PC-3 (cell line): Measurements from ENCODE around the gene FHIP1A. TPM values are rescaled to one million over a fixed set of nuclear protein-coding genes. Genes with fewer than 3 reads are reported as not detected.

Source experiments
- ATAC-seq: fragments of 200-7000 bp; cut with Tn5 transposase; 2 replicates; pipeline ENCODE4 v1.9.1; 2020; ENCODE audit warnings: mild to moderate bottlenecking, moderate library complexity
- BruUV-seq: library from RNA; stranded (reverse); fragments of 400-500 nt; replicated peaks from 2 replicates; lab custom pipeline; 2021; lab: Mats Ljungman, UMichigan
- CTCF ChIA-PET: fragments of 300-600 bp; sonication (Branson Sonifier 250); formaldehyde crosslinking; loops from one replicate; lab custom pipeline; 2022; ENCODE audit warnings: antibody characterized with exemption; lab: Charles Lee
- POLR2A ChIA-PET: fragments of 300-600 bp; sonication (Branson Sonifier 250); formaldehyde crosslinking; loops from one replicate; lab custom pipeline; 2022; ENCODE audit warnings: antibody characterized with exemption; ENCODE audit not compliant: unreplicated experiment; lab: Charles Lee
- DNase-seq: peaks from one replicate; pipeline ENCODE4 v3.0.0-alpha.2; 2015
- H2AFZ ChIP-seq: fragments of 300-600 bp; sonication (generic); 2 replicates; pipeline ENCODE4 v1.6.0; 2016; ENCODE audit warnings: antibody characterized with exemption, low read length
- H3F3A ChIP-seq: fragments of 300-600 bp; sonication (generic); one replicate; pipeline ENCODE4 v1.6.0; 2017; ENCODE audit warnings: antibody characterized with exemption, low read length, control low read depth, mild to moderate bottlenecking; ENCODE audit not compliant: unreplicated experiment
- H3K27ac ChIP-seq: fragments of 300-600 bp; sonication (generic); 2 replicates; pipeline ENCODE4 v1.5.1; 2016; ENCODE audit warnings: mild to moderate bottlenecking, low read length
- H3K27me3 ChIP-seq: fragments of 300-600 bp; sonication (generic); 2 replicates; pipeline ENCODE4 v1.6.1; 2016; ENCODE audit warnings: low read length, mixed read lengths
- H3K36me3 ChIP-seq: fragments of 300-600 bp; sonication (generic); 2 replicates; pipeline ENCODE4 v1.6.1; 2016; ENCODE audit warnings: low read depth, mixed run types, low read length, mixed read lengths
- H3K4me1 ChIP-seq: fragments of 300-600 bp; sonication (generic); 2 replicates; pipeline ENCODE4 v1.5.1; 2016; ENCODE audit warnings: low read length; ENCODE audit not compliant: insufficient read depth
- H3K4me2 ChIP-seq: fragments of 300-600 bp; sonication (generic); 2 replicates; pipeline ENCODE4 v1.6.0; 2016; ENCODE audit warnings: low read length
- H3K4me3 ChIP-seq: fragments of 300-600 bp; sonication (generic); 2 replicates; pipeline ENCODE4 v1.5.1; 2016; ENCODE audit warnings: mild to moderate bottlenecking, low read length, mixed read lengths
- H3K79me2 ChIP-seq: fragments of 300-600 bp; sonication (generic); 2 replicates; pipeline ENCODE4 v1.6.1; 2017; ENCODE audit warnings: low read length, mixed read lengths
- H3K9ac ChIP-seq: fragments of 300-600 bp; sonication (generic); 2 replicates; pipeline ENCODE4 v1.6.0; 2016; ENCODE audit warnings: mild to moderate bottlenecking, low read length
- H3K9me2 ChIP-seq: fragments of 300-600 bp; sonication (generic); replicated peaks from 2 replicates; pipeline ENCODE4 v1.6.1; 2016; ENCODE audit warnings: mixed run types, low read length, mixed read lengths
- H3K9me3 ChIP-seq: fragments of 300-600 bp; sonication (generic); 2 replicates; pipeline ENCODE4 v1.6.1; 2016; ENCODE audit warnings: low read length, mixed read lengths
- H4K20me1 ChIP-seq: fragments of 300-600 bp; sonication (generic); 2 replicates; pipeline ENCODE4 v1.6.1; 2016; ENCODE audit warnings: low read length, mixed read lengths
- CTCF ChIP-seq: fragments of 300-600 bp; sonication (generic); conservative IDR thresholded peaks from 2 replicates; pipeline ENCODE4 v1.5.1; 2017; ENCODE audit warnings: antibody characterized with exemption, low read depth, mild to moderate bottlenecking, low read length
- EZH2 ChIP-seq: fragments of 300-600 bp; sonication (generic); IDR thresholded peaks from one replicate; pipeline ENCODE4 v1.6.1; 2017; ENCODE audit warnings: antibody characterized with exemption, mild to moderate bottlenecking, low read length; ENCODE audit not compliant: unreplicated experiment
- EZH2phosphoT487 ChIP-seq: fragments of 300-600 bp; sonication (generic); IDR thresholded peaks from 2 replicates; pipeline ENCODE4 v1.6.1; 2018; ENCODE audit warnings: mild to moderate bottlenecking, antibody characterized with exemption, low read length, borderline replicate concordance
- intact Hi-C: fragments of 100-400 bp; cut with micrococcal nuclease; formaldehyde crosslinking; loops from 2 replicates; pipeline ENCODE4 v1.9.0; 2023
- total RNA-seq: library from RNA; depleted of rRNA; stranded (reverse); fragments of >200 nt; gene quantifications from 2 replicates; pipeline ENCODE4 v1.2.3, GENCODE V29; 2014

The FHIP1A gene
- total RNA-seq, 1 experiment from 2014 or later, result 11.3 TPM

- Histone ChIP-seq H3K36me3 (no peaks in the 10 kb centered on the region), H3K79me2 (no peaks in the 10 kb centered on the region), H3K27me3 (no peaks in the 10 kb centered on the region), H3K4me3 (no peak overlapping the region), H2AFZ (no peak overlapping the region), H3K27ac (no peak overlapping the region), H3K4me1 (peaks cover 17% of the 10 kb centered on the region), H3K9ac (no peak overlapping the region), H3K9me2 (no peaks in the 10 kb centered on the region), H3K9me3 (no peaks in the 10 kb centered on the region), H4K20me1 (no peaks in the 10 kb centered on the region), H3K4me2 (no peak overlapping the region), H3F3A (no peaks in the 10 kb centered on the region)
- no peak for ATAC-seq
- no peak for DNase-seq
- CTCF ChIA-PET, result interaction anchor here (0.7 kb wide), 1 partner anchor 84 kb away, joined by 4 read pairs; the partner anchor contains the start of gene PRSS48
- intact Hi-C loops, result loop anchor here (5.0 kb wide), 1 partner anchor 79 kb away; no protein-coding TSS in a partner anchor
- POLR2A ChIA-PET, result no interaction called here
- no peak for TF ChIP-seq EZH2
- BruUV-seq, result no TSS peak
These were observed 47.9 kb upstream of the FHIP1A start for GRCh38 chr4:151361126-151361525.

- Histone ChIP-seq H3K27ac (no peak overlapping the region), H3K4me2 (no peak overlapping the region), H3K36me3 (no peaks in the 10 kb centered on the region), H2AFZ (no peak overlapping the region), H4K20me1 (no peaks in the 10 kb centered on the region), H3K4me3 (no peak overlapping the region), H3K79me2 (no peaks in the 10 kb centered on the region), H3K9ac (no peak overlapping the region), H3K27me3 (no peaks in the 10 kb centered on the region), H3K9me3 (no peaks in the 10 kb centered on the region), H3F3A (no peaks in the 10 kb centered on the region), H3K9me2 (no peaks in the 10 kb centered on the region), H3K4me1 (peaks cover 10% of the 10 kb centered on the region)
- no peak for TF ChIP-seq EZH2
- no peak for TF ChIP-seq EZH2phosphoT487
- no peak for TF ChIP-seq CTCF
- ChIA-PET CTCF (interaction anchor here (0.8 kb wide), 1 partner anchor 245 kb away, joined by 4 read pairs; no protein-coding TSS in a partner anchor), POLR2A (no interaction called here)
- DNase-seq (no peak), ATAC-seq (no peak)
- BruUV-seq, result no TSS peak
- intact Hi-C loops, result loop anchor here (1.0 to 5.0 kb wide), 6 partner anchors 33 to 245 kb away; partner anchors contain the start of gene FHIP1A
These were observed 47.0 kb upstream of the FHIP1A start for GRCh38 chr4:151361966-151362365.

- Histone ChIP-seq H3K9me3 (no peaks in the 10 kb centered on the region), H3F3A (no peaks in the 10 kb centered on the region), H3K27me3 (no peaks in the 10 kb centered on the region), H4K20me1 (no peaks in the 10 kb centered on the region), H3K4me1 (peaks cover 10% of the 10 kb centered on the region), H3K79me2 (no peaks in the 10 kb centered on the region), H3K27ac (no peak overlapping the region), H2AFZ (peak overlapping the region; percentile 82), H3K9ac (peak overlapping the region; percentile 5; the same call in 1 of the 2 replicates), H3K4me3 (no peak overlapping the region), H3K4me2 (peak overlapping the region; percentile 61), H3K36me3 (no peaks in the 10 kb centered on the region), H3K9me2 (no peaks in the 10 kb centered on the region)
- ChIA-PET CTCF (interaction anchor here (0.6 to 0.8 kb wide), 2 partner anchors 167 to 245 kb away, joined by 3 to 4 read pairs; no protein-coding TSS in a partner anchor), POLR2A (no interaction called here)
- ATAC-seq (peak; percentile 95), DNase-seq (peak; percentile 88)
- TF ChIP-seq EZH2, result no peak
- TF ChIP-seq CTCF, result peak; percentile 92
- TF ChIP-seq EZH2phosphoT487, result no peak
- BruUV-seq, result no TSS peak
- intact Hi-C loops, result loop anchor here (1.0 to 5.0 kb wide), 6 partner anchors 33 to 245 kb away; partner anchors contain the start of gene FHIP1A
These were observed 46.4 kb upstream of the FHIP1A start for GRCh38 chr4:151362404-151363164.
